Fibroblast of villous mesenchyme (primary cell): ENCODE measurements around the gene CAPN13. TPM values are rescaled to one million over a fixed set of nuclear protein-coding genes. Genes with fewer than 3 reads are reported as not detected.

Experiments used
- DNase-seq: peaks from one replicate; pipeline ENCODE4 v3.0.0-alpha.2; 2010; ENCODE audit warnings: low read depth
- H3K4me3 ChIP-seq: 2 replicates; pipeline ENCODE4 v1.5.1; 2011; ENCODE audit warnings: low read depth, mild to moderate bottlenecking, low read length
- total RNA-seq: library from RNA; depleted of rRNA; stranded (reverse); fragments of >200 nt; gene quantifications from 2 replicates; pipeline ENCODE4 v1.2.3, GENCODE V29; 2012
- TF ChIP-seq, protein P1 (sequence below): IDR thresholded peaks from 2 replicates; pipeline ENCODE4 v1.5.1; 2012; ENCODE audit warnings: low read depth, mild to moderate bottlenecking, low read length; ENCODE audit not compliant: insufficient read depth

CAPN13 gene
- total RNA-seq, 1 donor = not detected

DNA sequence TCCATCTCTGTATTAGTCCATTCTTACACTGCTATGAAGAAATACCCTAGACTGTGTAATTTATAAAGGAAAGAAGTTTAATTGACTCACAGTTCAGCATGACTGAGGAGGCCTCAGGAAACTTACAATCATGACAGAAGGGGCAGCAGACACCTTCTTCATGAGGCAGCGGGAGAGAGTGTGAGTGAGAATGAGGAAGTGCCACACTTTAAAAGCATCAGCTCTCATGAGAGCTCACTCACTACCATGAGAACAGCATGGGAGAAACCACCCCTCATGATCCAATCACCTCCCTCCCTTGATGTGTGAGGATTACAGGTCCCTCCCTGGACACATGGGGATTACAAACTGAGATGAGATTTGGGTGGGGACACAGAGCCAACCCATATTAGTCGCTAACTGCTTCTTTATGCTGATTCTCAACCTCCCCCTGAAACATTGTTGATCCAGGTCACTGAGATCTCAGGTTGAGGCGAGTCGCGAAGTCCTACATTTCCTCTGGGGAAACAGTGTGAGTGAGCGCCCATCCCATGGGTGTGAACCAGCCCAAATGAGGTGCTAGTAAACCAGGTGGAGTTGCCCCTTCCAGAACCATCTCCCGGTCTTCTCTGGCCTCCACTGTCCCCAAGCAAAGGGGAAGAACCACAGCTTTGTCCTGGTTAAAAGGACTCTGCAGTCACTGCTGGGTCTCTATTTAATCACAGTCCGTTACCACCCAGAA is 123.8 kb downstream of the CAPN13 start:
- TF ChIP-seq, protein P1, sequence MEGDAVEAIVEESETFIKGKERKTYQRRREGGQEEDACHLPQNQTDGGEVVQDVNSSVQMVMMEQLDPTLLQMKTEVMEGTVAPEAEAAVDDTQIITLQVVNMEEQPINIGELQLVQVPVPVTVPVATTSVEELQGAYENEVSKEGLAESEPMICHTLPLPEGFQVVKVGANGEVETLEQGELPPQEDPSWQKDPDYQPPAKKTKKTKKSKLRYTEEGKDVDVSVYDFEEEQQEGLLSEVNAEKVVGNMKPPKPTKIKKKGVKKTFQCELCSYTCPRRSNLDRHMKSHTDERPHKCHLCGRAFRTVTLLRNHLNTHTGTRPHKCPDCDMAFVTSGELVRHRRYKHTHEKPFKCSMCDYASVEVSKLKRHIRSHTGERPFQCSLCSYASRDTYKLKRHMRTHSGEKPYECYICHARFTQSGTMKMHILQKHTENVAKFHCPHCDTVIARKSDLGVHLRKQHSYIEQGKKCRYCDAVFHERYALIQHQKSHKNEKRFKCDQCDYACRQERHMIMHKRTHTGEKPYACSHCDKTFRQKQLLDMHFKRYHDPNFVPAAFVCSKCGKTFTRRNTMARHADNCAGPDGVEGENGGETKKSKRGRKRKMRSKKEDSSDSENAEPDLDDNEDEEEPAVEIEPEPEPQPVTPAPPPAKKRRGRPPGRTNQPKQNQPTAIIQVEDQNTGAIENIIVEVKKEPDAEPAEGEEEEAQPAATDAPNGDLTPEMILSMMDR = no peak
- DNase-seq = no peak

DNA sequence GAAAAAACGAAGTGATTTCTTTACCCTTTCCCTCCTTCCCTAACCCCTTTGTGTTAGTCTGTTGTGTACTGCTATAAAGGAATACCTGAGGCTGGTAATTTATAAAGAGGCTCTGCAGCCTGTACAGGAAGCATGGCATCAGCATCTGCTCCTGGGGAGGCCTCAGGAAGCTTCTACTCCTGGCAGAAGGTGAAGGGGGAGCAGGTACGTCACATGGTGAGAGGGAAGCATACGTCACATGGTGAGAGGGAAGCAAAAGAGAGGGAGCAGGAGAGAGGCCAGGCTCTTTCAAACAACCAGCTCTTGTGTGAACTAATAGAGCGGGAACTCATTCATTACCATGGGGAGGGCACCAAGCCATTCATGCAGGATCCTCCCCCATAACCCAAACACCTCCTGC is 126.2 kb downstream of the CAPN13 start:
- no peak for DNase-seq
- TF ChIP-seq, protein P1 = no peak
- no peak overlapping the region for H3K4me3 ChIP-seq

More for the DNA sequence above, 123.8 kb downstream of the CAPN13 start:
- H3K4me3 ChIP-seq = no peak overlapping the region

DNA sequence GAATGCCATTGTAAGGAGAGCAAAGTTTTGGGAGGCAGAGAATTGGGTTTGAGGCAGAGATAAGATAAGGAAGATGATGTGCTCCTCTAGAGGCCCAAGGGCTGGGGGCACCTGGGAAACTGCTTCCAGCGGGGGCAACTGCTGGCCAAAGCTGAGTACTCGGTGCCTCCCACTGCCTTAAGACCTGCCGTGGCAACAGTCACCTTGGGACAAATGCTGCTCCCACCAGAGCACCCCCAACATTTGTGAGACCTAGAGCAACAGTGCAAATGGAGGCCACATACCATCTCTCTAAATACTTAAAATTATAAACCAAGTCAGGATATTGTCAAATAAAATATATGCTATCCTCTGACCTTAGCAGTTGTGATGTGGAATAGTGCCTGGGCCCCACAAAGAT is 127.1 kb downstream of the CAPN13 start:
- H3K4me3 ChIP-seq = no peak overlapping the region
- TF ChIP-seq, protein P1 = no peak
- DNase-seq = no peak

DNA sequence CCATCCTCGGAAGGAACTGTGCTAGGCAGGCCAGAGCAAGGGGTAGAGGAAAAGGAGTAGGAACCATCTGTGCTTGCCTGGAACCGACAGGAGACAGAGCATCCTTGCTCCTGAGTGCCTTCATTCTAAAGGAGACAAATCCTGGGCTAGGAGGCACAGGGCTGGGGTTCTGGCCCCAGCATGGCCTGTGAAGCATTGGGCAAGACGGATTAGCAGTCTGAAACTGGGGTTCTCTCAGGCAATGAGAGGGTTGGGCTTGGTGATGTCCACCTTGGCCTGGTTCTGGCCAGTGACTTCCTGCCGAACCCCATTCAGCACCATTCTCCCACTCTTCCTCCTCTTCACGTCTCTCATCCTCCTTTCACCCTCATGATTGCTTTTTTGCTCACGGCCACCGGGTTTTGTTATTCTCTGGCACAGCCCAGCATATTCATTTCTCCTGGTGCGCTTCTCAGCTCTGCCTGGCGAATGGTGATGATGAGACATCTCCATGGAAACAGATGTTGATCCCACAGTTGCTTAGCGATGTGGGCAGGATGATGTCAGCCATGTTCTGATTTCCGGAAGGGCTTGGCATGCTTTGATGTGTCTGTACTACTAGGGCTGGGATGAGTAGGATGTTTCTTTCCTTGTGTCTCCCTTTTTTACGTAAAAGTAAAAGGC is 127.7 kb downstream of the CAPN13 start:
- TF ChIP-seq, protein P1 = no peak
- H3K4me3 ChIP-seq = no peak overlapping the region
- no peak for DNase-seq

DNA sequence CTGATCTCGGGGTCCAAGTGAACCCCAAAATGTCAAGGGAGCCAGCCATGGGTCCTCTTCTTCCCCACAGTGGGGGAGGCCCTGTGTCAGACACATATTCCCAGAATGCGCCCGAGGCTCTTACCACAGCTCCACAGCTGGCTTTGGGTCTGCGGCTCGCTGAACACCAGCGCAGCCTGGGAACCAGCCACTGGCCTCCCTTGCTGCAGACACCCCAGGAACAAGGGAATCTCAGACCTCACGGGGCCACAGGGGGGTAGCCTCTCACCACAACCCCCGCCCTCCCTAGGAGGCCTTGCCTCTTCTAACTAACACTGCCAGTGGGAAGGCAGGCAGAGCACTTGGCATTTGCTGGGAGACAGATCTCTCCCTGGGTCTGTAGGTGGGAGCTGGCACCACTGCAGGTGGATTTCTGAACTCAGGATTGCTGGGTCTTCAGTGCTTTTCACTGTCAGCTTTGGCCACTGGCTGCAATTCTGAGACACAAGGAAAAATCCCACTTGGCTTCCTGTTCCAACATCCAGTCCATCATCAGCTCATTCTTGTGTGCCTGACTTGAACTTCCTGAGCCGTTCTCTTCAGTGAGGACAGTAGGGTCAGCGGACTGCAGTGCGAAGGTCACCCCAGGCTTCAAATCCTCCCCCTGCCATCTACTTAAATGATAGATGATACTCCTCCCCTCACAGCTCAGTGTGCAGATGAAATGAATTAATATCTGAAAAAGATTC is 128.7 kb downstream of the CAPN13 start:
- no peak overlapping the region for H3K4me3 ChIP-seq
- no peak for DNase-seq
- TF ChIP-seq, protein P1 = no peak

DNA sequence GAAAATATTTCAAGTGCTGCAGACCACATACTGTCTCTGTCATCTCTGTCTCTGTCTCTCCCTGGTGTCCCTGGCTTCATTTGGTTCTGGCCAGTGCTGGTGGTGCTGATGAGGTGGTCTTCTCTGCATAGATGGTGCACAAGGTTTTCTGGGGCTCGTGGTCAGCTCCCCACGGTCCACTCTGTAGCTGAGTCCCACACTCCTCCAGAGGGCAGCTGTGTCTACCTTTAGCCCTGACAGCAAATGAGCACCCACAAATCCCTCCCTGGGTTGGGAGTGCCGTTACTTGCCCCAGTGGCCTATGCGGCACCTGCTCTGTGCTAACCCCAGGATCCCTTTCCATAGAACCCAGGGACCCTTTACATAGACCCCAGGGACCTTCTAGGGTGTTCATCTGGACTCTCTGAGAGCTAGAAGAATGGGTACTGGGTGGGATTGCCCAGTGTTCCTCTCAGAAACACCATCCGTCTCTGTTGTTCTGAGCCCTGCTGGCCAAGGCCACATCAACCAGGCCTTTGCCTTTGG is 129.3 kb downstream of the CAPN13 start:
- TF ChIP-seq, protein P1 = no peak
- no peak for DNase-seq
- H3K4me3 ChIP-seq = no peak overlapping the region
